Endothelial cell of umbilical vein (primary cell): ENCODE measurements around the gene USP6NL.

Source experiments
- CTCF ChIP-seq, 2 donors: IDR thresholded peaks; 1 replicate in 1 of 2; 2 replicates in 1 of 2; pipeline ENCODE4 v1.5.1; 2011; ENCODE audit warnings: low read length in 2 of 2, mild to moderate bottlenecking in 2 of 2, moderate library complexity in 2 of 2, control low read depth in 1 of 2, inconsistent platforms in 1 of 2, low read depth in 1 of 2; ENCODE audit not compliant: insufficient read depth in 1 of 2; ENCODE audit errors: extremely low read depth in 1 of 2
- JUN ChIP-seq: IDR thresholded peaks from 2 replicates; pipeline ENCODE4 v1.6.1; 2011; ENCODE audit warnings: borderline replicate concordance, low read depth; ENCODE audit not compliant: insufficient read length, insufficient read depth
- POLR2A ChIP-seq: IDR thresholded peaks from 2 replicates; pipeline ENCODE4 v1.6.1; 2012; ENCODE audit warnings: low read depth, mild to moderate bottlenecking, control low read depth, low read length
- TF ChIP-seq, protein P1 (sequence below): IDR thresholded peaks from 2 replicates; pipeline ENCODE4 v1.6.1; 2011; ENCODE audit not compliant: insufficient read depth, insufficient read length

- TF ChIP-seq CTCF (IDR thresholded peaks at IDR 0.05; ENCODE audit: extremely low read depth in 1 of 2, insufficient read depth in 1 of 2, low read depth in 1 of 2, low read length in 2 of 2) (no peak), POLR2A (no peak), JUN (no peak)
- TF ChIP-seq, protein P1, sequence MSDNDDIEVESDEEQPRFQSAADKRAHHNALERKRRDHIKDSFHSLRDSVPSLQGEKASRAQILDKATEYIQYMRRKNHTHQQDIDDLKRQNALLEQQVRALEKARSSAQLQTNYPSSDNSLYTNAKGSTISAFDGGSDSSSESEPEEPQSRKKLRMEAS, result no peak
Measured at GRCh38 chr10:11469575-11470391, 141.7 kb downstream of the USP6NL start.
